OCI-LY7 (cell line): Measurements from ENCODE around the gene ERN1.

Source experiments
- CTCF ChIP-seq: fragments of 200-600 bp; sonication (generic); conservative IDR thresholded peaks from 2 replicates; pipeline ENCODE4 v1.5.1; 2014; ENCODE audit warnings: mild to moderate bottlenecking, antibody characterized with exemption, low read length, moderate library complexity, mixed read lengths
- EZH2phosphoT487 ChIP-seq: fragments of 200-600 bp; sonication (generic); IDR thresholded peaks from 2 replicates; pipeline ENCODE4 v1.6.1; 2018; ENCODE audit warnings: low read depth, borderline replicate concordance, mild to moderate bottlenecking, mixed run types, antibody characterized with exemption, low read length, moderate library complexity, mixed read lengths

GRCh38 chr17:64095144-64095882, 34.6 kb downstream of the ERN1 start:
- no peak for TF ChIP-seq CTCF
- no peak for TF ChIP-seq EZH2phosphoT487
